SHP77 (cell line): Measurements from ENCODE around the gene TFCP2.
"Not testable (repeated sequence)": the region's sequence is repeated elsewhere in the genome, so short reads cannot be mapped to it uniquely, and the experiment has no call there.

Source experiments
- DNase-seq, 2 experiments: peaks; one replicate each; lab custom pipeline; 2025; lab: John Stamatoyannopoulos, UW

TFCP2 gene

GRCh38 chr12:51080136-51080535 lies 92.8 kb downstream of the TFCP2 start:
- no peak for DNase-seq

- not testable (repeated sequence) for DNase-seq
These were observed 94.1 kb downstream of the TFCP2 start for GRCh38 chr12:51078866-51079265.

- DNase-seq: not testable (repeated sequence)
These were observed 94.6 kb downstream of the TFCP2 start for GRCh38 chr12:51078346-51078745.

DNA sequence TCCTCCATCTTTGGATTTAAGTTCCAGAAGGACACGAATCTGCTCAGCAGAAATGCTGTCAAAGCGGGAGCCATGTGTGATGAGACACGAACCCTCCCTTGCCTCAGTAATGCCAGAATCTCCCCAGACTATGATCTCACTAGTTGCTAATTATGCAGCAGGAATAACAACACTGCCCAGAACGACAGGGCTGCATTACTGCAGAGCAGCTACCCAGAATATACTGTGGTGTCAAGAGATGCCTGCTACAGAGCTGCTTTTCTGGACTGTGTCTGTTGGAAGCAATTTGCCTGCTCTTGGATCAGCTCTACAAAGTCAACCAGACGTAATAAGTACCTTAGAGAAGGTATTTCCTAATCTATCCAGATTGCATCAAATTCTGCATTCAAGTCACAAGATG lies 95.0 kb downstream of the TFCP2 start:
- DNase-seq: no peak

- DNase-seq: no peak
These were observed 96.6 kb downstream of the TFCP2 start for GRCh38 chr12:51076236-51076930.

GRCh38 chr12:51075390-51075789 lies 97.5 kb downstream of the TFCP2 start:
- no peak for DNase-seq

DNA sequence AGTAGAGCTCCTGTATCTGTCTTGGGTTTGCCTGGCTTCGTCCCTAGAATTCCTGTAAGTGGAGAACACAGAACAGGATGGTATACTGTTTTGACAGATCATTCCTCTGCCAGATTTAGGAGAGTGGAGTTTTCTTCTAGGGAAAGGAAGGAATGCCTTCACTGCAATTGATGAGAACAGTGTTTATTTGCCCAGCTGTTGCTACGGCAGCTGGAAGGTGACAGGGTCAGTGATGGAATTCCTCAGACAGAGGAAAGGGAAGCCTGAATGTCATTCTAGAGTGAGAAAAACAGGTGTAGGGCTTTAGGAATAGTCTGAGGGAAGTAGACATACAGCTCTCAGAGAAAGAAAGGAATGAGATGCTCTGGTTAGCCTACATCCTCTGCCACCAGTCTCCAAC lies 101.3 kb downstream of the TFCP2 start:
- no peak for DNase-seq

- DNase-seq: no peak
These were observed 102.9 kb downstream of the TFCP2 start for GRCh38 chr12:51070004-51070403.

- no peak for DNase-seq
These were observed 105.2 kb downstream of the TFCP2 start for GRCh38 chr12:51067771-51068170.

DNA sequence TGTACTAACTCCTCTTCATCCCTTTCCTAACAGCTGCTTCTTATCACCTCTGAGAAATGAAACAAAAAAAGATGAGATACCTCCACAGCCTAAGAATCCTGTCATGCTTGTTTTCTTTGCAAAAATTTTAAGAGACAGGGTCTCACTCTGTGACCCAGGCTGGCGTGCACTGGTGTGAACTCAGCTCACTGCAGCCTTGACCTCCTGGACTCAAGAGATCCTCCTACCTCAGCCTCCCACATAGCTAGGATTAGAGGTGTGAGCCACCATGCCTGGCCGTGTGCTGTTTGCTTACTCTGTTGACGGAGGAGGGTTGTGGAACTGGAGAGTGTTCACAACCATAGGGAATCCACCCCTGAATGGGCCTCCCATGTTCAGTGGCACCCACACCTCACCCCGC lies 105.7 kb downstream of the TFCP2 start:
- DNase-seq: no peak

GRCh38 chr12:51065530-51065929 lies 107.4 kb downstream of the TFCP2 start:
- DNase-seq: no peak

- no peak for DNase-seq
These were observed 110.1 kb downstream of the TFCP2 start for GRCh38 chr12:51062631-51063397.

- no peak for DNase-seq
These were observed 113.8 kb downstream of the TFCP2 start for GRCh38 chr12:51059086-51059485.

- DNase-seq: no peak
These were observed 116.7 kb downstream of the TFCP2 start for GRCh38 chr12:51056242-51056641.

DNA sequence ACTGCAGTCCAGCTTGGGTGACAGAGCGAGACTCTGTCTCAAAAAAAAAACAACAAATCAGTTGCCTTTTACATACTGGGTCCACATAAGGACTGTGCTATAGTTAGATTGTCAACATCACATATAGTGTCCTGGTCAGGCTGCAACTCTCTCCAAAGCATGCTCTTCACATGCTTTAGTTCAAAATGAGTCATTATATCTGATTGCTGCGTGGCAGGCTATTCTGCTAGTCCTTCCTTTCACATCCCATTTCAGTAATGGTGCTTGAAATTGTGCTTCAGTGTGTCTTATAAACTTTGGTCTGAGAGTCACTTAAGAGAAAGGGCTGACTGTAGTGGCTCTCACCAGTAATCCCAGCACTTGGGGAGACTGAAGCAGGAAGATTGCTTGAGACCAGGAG lies 117.9 kb downstream of the TFCP2 start:
- DNase-seq: no peak

DNA sequence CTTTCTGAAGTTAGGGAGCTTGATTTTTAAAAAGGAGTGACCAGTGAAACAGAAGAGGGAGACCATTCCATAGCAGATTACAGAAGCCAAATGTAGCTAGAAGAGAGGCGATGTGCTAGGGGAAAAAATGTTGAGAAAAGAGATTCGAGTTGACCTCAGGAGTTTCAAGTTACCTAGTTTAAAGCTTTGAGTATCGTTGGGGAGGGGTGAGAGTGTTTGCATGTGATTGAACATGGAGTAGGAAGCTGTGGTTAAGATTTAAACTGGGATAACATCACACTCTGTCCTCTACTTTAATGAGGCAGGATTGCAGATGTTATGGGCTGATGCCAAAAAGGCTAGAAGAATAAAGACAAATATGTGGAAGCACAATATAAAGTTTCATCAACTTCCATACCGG lies 121.1 kb downstream of the TFCP2 start:
- DNase-seq: no peak

GRCh38 chr12:51049525-51049924 lies 123.4 kb downstream of the TFCP2 start:
- no peak for DNase-seq

GRCh38 chr12:51048661-51049251 lies 124.2 kb downstream of the TFCP2 start:
- no peak for DNase-seq

DNA sequence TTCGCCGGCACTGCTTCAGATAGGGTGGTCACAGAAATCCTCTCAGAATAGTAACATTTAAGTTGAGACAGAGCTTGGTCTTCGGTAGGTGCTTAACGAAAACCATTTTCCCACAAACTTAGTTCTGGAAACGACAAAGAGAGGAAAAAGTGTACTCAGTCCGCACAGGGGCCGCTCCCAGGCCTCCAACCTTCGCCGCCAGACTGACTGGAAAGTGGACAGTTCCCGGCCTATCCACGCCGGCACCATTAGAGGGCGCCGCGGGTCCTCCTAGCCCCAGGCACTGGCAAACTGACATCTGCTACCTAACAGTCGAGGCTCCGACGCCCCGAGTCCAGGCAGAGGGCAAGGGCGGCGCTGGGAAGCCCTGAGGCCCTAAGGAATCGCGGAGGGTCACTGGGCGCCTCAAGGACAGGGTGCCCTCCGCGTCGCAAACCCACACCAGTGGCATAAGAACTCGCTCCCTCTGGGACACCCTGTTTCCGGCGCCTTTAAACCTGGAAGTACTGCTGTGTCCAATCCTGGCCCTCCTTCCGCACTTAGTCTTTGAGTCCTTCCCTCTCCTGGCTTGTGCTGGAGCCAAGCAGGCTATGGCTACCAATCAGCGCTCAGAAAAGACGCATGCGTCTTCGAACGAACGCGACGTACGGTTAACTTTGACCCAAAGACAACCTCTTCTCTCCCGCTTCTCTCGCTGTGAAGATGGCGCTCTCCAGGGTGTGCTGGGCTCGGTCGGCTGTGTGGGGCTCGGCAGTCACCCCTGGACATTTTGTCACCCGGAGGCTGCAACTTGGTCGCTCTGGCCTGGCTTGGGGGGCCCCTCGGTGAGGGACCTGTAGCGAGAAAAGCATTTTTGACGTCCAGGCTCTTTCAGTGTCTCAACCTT lies 125.0 kb downstream of the TFCP2 start, which contains the start of gene LETMD1:
TSS of gene LETMD1 (plus strand) at position 673 of the 886 bp plus-strand sequence. CDS start at position 703, 30 bp downstream.
- peak; percentile 97 to 98 for DNase-seq
